HG03139 (cell line): ENCODE results near the gene B3GAT1.

ENCODE experiments used
- ATAC-seq: cut with Tn5 transposase; IDR thresholded peaks from one replicate; pipeline ENCODE4 v1.9.1; 2021; ENCODE audit not compliant: unreplicated experiment

B3GAT1 gene

GRCh38 chr11:134413043-134413825 is 1.2 kb upstream of the B3GAT1 start:
- ATAC-seq: no peak

- ATAC-seq: no peak
These were observed 1.3 kb downstream of the B3GAT1 start for GRCh38 chr11:134410766-134411165.

GRCh38 chr11:134409552-134410429 is 2.3 kb downstream of the B3GAT1 start:
- ATAC-seq: no peak

- no peak for ATAC-seq
These were observed 4.1 kb downstream of the B3GAT1 start for GRCh38 chr11:134407923-134408322.

GRCh38 chr11:134407321-134407828 is 4.7 kb downstream of the B3GAT1 start:
- no peak for ATAC-seq

GRCh38 chr11:134406264-134407185 is 5.5 kb downstream of the B3GAT1 start:
- no peak for ATAC-seq

GRCh38 chr11:134405841-134406240 is 6.2 kb downstream of the B3GAT1 start:
- ATAC-seq: no peak

GRCh38 chr11:134405436-134405835 is 6.6 kb downstream of the B3GAT1 start:
- ATAC-seq: no peak

GRCh38 chr11:134404575-134405341 is 7.3 kb downstream of the B3GAT1 start:
- no peak for ATAC-seq

- no peak for ATAC-seq
These were observed 9.1 kb downstream of the B3GAT1 start for GRCh38 chr11:134402910-134403309.

- ATAC-seq: no peak
These were observed 9.9 kb downstream of the B3GAT1 start for GRCh38 chr11:134401825-134402809.

- no peak for ATAC-seq
These were observed 12.0 kb downstream of the B3GAT1 start for GRCh38 chr11:134399996-134400395.

GRCh38 chr11:134399293-134399654 is 12.8 kb downstream of the B3GAT1 start:
- ATAC-seq: no peak

GRCh38 chr11:134398644-134399292 is 13.3 kb downstream of the B3GAT1 start:
- ATAC-seq: no peak

GRCh38 chr11:134398079-134398444 is 14.0 kb downstream of the B3GAT1 start:
- no peak for ATAC-seq

- no peak for ATAC-seq
These were observed 14.6 kb downstream of the B3GAT1 start for GRCh38 chr11:134397304-134398078.

GRCh38 chr11:134395002-134395401 is 17.0 kb downstream of the B3GAT1 start:
- ATAC-seq: no peak

- ATAC-seq: no peak
These were observed 17.7 kb downstream of the B3GAT1 start for GRCh38 chr11:134394311-134394710.
